Measurements from ENCODE around the gene PLGRKT. TPM values are rescaled to one million over a fixed set of nuclear protein-coding genes. Genes with fewer than 3 reads are reported as not detected.
A peak's percentile ranks its signal among the peaks of the same experiment; 100 is the strongest.
"Not testable (repeated sequence)": the region's sequence is repeated elsewhere in the genome, so short reads cannot be mapped to it uniquely, and the experiment has no call there.

PLGRKT gene
- total RNA-seq, 2 donors from 2014 or later: 17.4 to 23.5 TPM

- Mint-ChIP-seq H3K36me3 (ENCODE audit: low read depth) (peaks cover 19% of the 10 kb centered on the region), H3K4me1 (peaks cover 39% of the 10 kb centered on the region)
- DNase-seq; ATAC-seq; H3K27ac Mint-ChIP-seq; H3K9me3 ChIP-seq (ENCODE audit: control insufficient read depth, low read length, poor library complexity, severe bottlenecking); H3K4me3 Mint-ChIP-seq; H3K27me3 Mint-ChIP-seq: not testable (repeated sequence)
Measured at GRCh38 chr9:5331276-5331675, 106.4 kb downstream of the PLGRKT start.

DNA sequence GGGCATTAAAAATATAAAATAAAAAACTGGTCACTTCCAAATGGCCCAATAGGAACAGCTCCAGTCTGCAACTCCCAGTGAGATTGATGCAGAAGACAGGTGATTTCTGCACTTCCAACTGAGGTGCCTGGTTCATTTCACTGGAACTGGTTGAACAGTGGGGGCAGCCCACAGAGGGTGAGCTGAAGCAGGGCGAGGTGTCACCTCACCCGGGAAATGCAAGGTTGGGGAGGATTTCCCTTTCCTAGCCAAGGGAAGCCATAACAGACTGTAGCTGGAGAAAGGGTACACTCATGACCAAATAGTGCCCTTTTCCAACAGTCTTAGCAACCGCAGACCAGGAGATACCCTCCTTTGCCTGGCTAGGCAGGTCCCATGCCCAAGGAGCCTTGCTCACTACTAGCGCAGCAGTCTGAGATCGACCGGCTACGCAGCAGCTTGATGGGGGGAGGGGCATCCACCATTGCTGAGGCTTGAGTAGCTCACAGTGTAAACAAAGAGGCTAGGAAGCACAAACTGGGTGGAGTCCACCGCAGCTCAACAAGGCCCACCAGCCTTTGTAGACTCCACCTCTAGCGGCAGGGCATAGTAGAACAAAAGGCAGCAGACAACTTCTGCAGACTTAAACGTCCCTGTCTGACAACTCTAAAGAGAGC lies 110.7 kb downstream of the PLGRKT start:
- DNase-seq (peak in 2 of 3 donors; percentile 13 to 39), ATAC-seq (peak; percentile 92)
- Mint-ChIP-seq H3K4me1 (peaks cover 27% of the 10 kb centered on the region), H3K36me3 (ENCODE audit: low read depth) (peaks cover 7% of the 10 kb centered on the region), H3K27ac (peak overlapping the region; percentile 87), H3K27me3 (no peaks in the 10 kb centered on the region), H3K4me3 (peak overlapping the region; percentile 39)
- H3K9me3 ChIP-seq (ENCODE audit: control insufficient read depth, low read length, poor library complexity, severe bottlenecking): no peaks in the 10 kb centered on the region

GRCh38 chr9:5326187-5326586 lies 111.5 kb downstream of the PLGRKT start:
- H3K4me1 Mint-ChIP-seq: peaks cover 34% of the 10 kb centered on the region

GRCh38 chr9:5321601-5322000 lies 116.1 kb downstream of the PLGRKT start:
- DNase-seq; H3K9me3 ChIP-seq (ENCODE audit: control insufficient read depth, low read length, poor library complexity, severe bottlenecking); H3K27me3 Mint-ChIP-seq; H3K36me3 Mint-ChIP-seq (ENCODE audit: low read depth); ATAC-seq; H3K4me3 Mint-ChIP-seq: not testable (repeated sequence)
- peaks cover 16% of the 10 kb centered on the region for H3K4me1 Mint-ChIP-seq
- H3K27ac Mint-ChIP-seq: peak overlapping the region; percentile 45

More at GRCh38 chr9:5326187-5326586, 111.5 kb downstream of the PLGRKT start:
- Mint-ChIP-seq H3K27me3 (no peaks in the 10 kb centered on the region), H3K4me3 (peak overlapping the region; percentile 56), H3K36me3 (ENCODE audit: low read depth) (peaks cover 9% of the 10 kb centered on the region), H3K27ac (peak overlapping the region; percentile 87)
- ATAC-seq (no peak), DNase-seq (no peak)
- no peaks in the 10 kb centered on the region for H3K9me3 ChIP-seq (ENCODE audit: control insufficient read depth, low read length, poor library complexity, severe bottlenecking)

- no peaks in the 10 kb centered on the region for H3K9me3 ChIP-seq (ENCODE audit: control insufficient read depth, low read length, poor library complexity, severe bottlenecking)
- no peaks in the 10 kb centered on the region for H3K27me3 Mint-ChIP-seq
- H3K4me1 Mint-ChIP-seq: peaks cover 13% of the 10 kb centered on the region
- H3K36me3 Mint-ChIP-seq (ENCODE audit: low read depth): peaks cover 11% of the 10 kb centered on the region
- DNase-seq (no peak), ATAC-seq (no peak)
- no peak overlapping the region for H3K4me3 Mint-ChIP-seq
- H3K27ac Mint-ChIP-seq: peak overlapping the region; percentile 45
Measured at GRCh38 chr9:5321058-5321457, 116.7 kb downstream of the PLGRKT start.

DNA sequence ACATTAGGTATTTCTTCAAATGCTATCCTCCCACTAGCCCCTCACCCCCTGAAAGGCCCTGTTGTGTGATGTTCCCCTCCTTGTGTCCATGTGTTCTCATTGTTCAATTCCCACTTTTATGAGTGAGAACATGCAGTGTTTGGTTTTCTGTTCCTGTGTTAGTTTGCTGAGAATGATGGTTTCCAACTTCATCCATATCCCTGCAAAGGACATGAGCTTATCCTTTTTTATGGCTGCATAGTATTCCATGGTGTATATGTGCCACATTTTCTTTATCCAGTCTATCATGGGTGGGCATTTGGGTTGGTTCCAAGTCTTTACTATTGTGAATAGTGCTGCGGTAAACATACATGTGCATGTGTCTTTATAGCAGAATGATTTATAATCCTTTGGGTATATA lies 121.3 kb downstream of the PLGRKT start:
- DNase-seq; ATAC-seq; H3K27me3 Mint-ChIP-seq; H3K4me3 Mint-ChIP-seq; H3K9me3 ChIP-seq (ENCODE audit: control insufficient read depth, low read length, poor library complexity, severe bottlenecking); H3K27ac Mint-ChIP-seq; H3K4me1 Mint-ChIP-seq: not testable (repeated sequence)
- peaks cover 15% of the 10 kb centered on the region for H3K36me3 Mint-ChIP-seq (ENCODE audit: low read depth)

- no peaks in the 10 kb centered on the region for H3K27me3 Mint-ChIP-seq
- peaks cover 14% of the 10 kb centered on the region for H3K36me3 Mint-ChIP-seq (ENCODE audit: low read depth)
- H3K27ac Mint-ChIP-seq: no peak overlapping the region
- no peak for ATAC-seq
- H3K4me1 Mint-ChIP-seq: no peaks in the 10 kb centered on the region
- no peak overlapping the region for H3K4me3 Mint-ChIP-seq
- no peak for DNase-seq
- H3K9me3 ChIP-seq (ENCODE audit: control insufficient read depth, low read length, poor library complexity, severe bottlenecking): peaks cover 8% of the 10 kb centered on the region
Measured at GRCh38 chr9:5315187-5315923, 122.4 kb downstream of the PLGRKT start.

DNA sequence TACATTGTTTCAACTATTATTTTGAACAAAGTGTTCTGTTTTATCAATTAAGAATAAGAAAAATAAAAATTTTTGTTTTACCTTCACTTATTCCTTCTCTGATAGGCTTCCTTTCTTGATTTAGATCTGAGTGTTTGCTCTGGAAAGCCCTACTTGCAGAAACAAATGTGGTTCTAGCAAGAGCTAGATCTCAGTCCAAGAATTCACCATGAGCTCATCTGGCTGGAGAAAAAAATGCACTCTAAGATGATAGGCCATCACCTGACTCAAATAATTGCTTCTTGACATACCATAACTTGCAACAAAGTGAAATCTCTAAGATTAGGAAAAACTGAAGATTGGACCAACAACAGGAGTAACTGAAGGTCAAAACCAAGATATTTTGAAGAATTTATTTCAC lies 126.9 kb downstream of the PLGRKT start:
- H3K27me3 Mint-ChIP-seq: no peaks in the 10 kb centered on the region
- peaks cover 9% of the 10 kb centered on the region for H3K36me3 Mint-ChIP-seq (ENCODE audit: low read depth)
- no peak overlapping the region for H3K27ac Mint-ChIP-seq
- H3K4me1 Mint-ChIP-seq: peaks cover 16% of the 10 kb centered on the region
- H3K9me3 ChIP-seq (ENCODE audit: control insufficient read depth, low read length, poor library complexity, severe bottlenecking): peaks cover 8% of the 10 kb centered on the region
- no peak for ATAC-seq
- no peak for DNase-seq
- no peak overlapping the region for H3K4me3 Mint-ChIP-seq

Other genes starting within 250 kb of the PLGRKT start
- under 1 TPM in 1 of 2 donors, not detected in 1; 0.16 TPM for gene INSL4, start 206.5 kb downstream of the PLGRKT start, total RNA-seq
- gene RLN2, start 133.2 kb downstream of the PLGRKT start, total RNA-seq: 1 to 10 TPM; 1.3 to 1.8 TPM
- 1 to 10 TPM in 1 of 2 donors, under 1 TPM in 1; 0.37 to 1.8 TPM for gene RLN1, start 98.0 kb downstream of the PLGRKT start, total RNA-seq
- 1 to 10 TPM; 4.7 to 6.7 TPM for gene CD274, start 12.6 kb upstream of the PLGRKT start, total RNA-seq
- 1 to 10 TPM in 1 of 2 donors, under 1 TPM in 1; 0.50 to 1.1 TPM for gene PDCD1LG2, start 72.6 kb upstream of the PLGRKT start, total RNA-seq
- gene RIC1, start 191.2 kb upstream of the PLGRKT start, total RNA-seq: 10 to 100 TPM; 19.6 to 24.3 TPM

All from T-helper 17 cell (primary cell).